ENCODE data around the gene VOPP1.

DNA sequence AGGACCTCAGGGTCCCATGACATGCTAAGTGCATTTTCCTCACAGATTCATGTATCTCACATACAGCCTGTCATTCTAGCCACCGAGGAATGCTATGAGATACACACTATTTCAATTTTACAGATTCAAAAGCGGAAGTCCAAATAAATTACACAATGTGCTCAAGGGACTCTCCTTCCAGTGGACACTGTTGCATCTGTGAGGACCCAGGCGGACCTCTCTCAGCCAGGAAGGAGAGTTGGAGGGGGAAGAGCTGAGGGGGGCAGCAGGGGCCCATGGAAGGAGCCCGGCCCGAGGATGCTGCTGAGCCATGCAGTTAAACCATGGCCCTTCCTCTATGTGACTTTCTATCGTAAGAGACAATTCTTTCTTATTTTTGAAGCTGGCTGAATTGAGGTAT is 93.6 kb downstream of the VOPP1 start:
- TF ChIP-seq, protein P1, sequence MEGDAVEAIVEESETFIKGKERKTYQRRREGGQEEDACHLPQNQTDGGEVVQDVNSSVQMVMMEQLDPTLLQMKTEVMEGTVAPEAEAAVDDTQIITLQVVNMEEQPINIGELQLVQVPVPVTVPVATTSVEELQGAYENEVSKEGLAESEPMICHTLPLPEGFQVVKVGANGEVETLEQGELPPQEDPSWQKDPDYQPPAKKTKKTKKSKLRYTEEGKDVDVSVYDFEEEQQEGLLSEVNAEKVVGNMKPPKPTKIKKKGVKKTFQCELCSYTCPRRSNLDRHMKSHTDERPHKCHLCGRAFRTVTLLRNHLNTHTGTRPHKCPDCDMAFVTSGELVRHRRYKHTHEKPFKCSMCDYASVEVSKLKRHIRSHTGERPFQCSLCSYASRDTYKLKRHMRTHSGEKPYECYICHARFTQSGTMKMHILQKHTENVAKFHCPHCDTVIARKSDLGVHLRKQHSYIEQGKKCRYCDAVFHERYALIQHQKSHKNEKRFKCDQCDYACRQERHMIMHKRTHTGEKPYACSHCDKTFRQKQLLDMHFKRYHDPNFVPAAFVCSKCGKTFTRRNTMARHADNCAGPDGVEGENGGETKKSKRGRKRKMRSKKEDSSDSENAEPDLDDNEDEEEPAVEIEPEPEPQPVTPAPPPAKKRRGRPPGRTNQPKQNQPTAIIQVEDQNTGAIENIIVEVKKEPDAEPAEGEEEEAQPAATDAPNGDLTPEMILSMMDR (conservative IDR thresholded peaks at IDR 0.05; ENCODE audit: low read length): no peak
- no peak for TF ChIP-seq EZH2phosphoT487 (IDR thresholded peaks at IDR 0.05; ENCODE audit: borderline replicate concordance)
